Right cardiac atrium (tissue), 5 donors: Measurements from ENCODE around the gene SNED1. TPM values are rescaled to one million over a fixed set of nuclear protein-coding genes. Genes with fewer than 3 reads are reported as not detected.

ENCODE experiments used
- ATAC-seq, 2 donors: fragments of 200-7000 bp; cut with Tn5 transposase; one replicate each; pipeline versions ENCODE4 v1.8.0 to v1.9.1; 2020; ENCODE audit warnings: moderate library complexity in 2 of 2, mild to moderate bottlenecking in 1 of 2
- DNase-seq, 3 donors: peaks; one replicate each; pipeline ENCODE4 v3.0.0-alpha.2; 2020
- H3K27ac ChIP-seq: one replicate; pipeline ENCODE4 v1.5.1; 2013; ENCODE audit warnings: mild to moderate bottlenecking, low read length, control low read depth, moderate library complexity
- H3K27me3 ChIP-seq: one replicate; pipeline ENCODE4 v1.6.1; 2013; ENCODE audit not compliant: control insufficient read depth, insufficient read depth
- H3K4me1 ChIP-seq: one replicate; pipeline ENCODE4 v1.6.1; 2013; ENCODE audit warnings: low read length; ENCODE audit not compliant: control insufficient read depth, insufficient read depth
- H3K4me3 ChIP-seq: one replicate; pipeline ENCODE4 v1.5.1; 2013; ENCODE audit warnings: low read length, control low read depth
- H3K9me3 ChIP-seq: one replicate; pipeline ENCODE4 v1.6.1; 2013; ENCODE audit warnings: low read length; ENCODE audit not compliant: control insufficient read depth
- WGBS: extraction: QIAGEN DNeasy Blood & Tissue Kit; methylation state at CpG from one replicate; pipeline ENCODE4 v1.1.7; 2013; 5-methylcytosine and 5-hydroxymethylcytosine counted together
- intact Hi-C, 4 donors: fragments of 100-400 bp; cut with DNase I; formaldehyde crosslinking; loops; one replicate each; pipeline versions ENCODE4 v1.11.0 to v1.14.0; 2022 to 2023
- long read RNA-seq, 4 donors: library from polyadenylated mRNA; unstranded; transcript quantifications; one replicate each; pipeline ENCODE4 v2.0.0, GENCODE V29; 2020 to 2021
- polyA plus RNA-seq: library from polyadenylated mRNA; stranded (reverse); fragments of 200-250 nt; gene quantifications from one replicate; pipeline ENCODE4 v1.2.3, GENCODE V29; 2013
- total RNA-seq, 4 donors: library from RNA; stranded (reverse); fragmentation: NEBNext Ultra II Directional; extraction: Animal tissue kit (Norgen Biotek cat#: 25700); gene quantifications; one replicate each; pipeline ENCODE4 v1.2.1, GENCODE V29; 2021
- donor health status: healthy with polysubstance abuse.
- donor health status: DM: no; HTN: yes; CAD: no.
- donor health status: DM: no; HTN: no; CAD: no.
- donor health status: DM: no; HTN: yes; CAD: no; lungs with severe emphysema.
- donor health status: DM: yes; HTN: yes; CAD: no.

The SNED1 gene
- total RNA-seq (10 to 100 TPM; 13.8 to 19.2 (median 16.8) TPM), polyA plus RNA-seq (6.7 TPM)
- long read RNA-seq, donor 1, partial matches to known transcripts: 15 of 25 reads
- long read RNA-seq, donor 1, other reads (novel, unspliced or antisense): 10 of 25 reads
- long read RNA-seq, donor 2, partial matches to known transcripts: 2 of 7 reads
- long read RNA-seq, donor 2, other reads (novel, unspliced or antisense): 5 of 7 reads
- long read RNA-seq, donor 3, partial matches to known transcripts: 19 of 35 reads
- long read RNA-seq, donor 3, other reads (novel, unspliced or antisense): 16 of 35 reads
- long read RNA-seq, donor 4, partial matches to known transcripts: 2 of 4 reads
- long read RNA-seq, donor 4, other reads (novel, unspliced or antisense): 2 of 4 reads

DNA sequence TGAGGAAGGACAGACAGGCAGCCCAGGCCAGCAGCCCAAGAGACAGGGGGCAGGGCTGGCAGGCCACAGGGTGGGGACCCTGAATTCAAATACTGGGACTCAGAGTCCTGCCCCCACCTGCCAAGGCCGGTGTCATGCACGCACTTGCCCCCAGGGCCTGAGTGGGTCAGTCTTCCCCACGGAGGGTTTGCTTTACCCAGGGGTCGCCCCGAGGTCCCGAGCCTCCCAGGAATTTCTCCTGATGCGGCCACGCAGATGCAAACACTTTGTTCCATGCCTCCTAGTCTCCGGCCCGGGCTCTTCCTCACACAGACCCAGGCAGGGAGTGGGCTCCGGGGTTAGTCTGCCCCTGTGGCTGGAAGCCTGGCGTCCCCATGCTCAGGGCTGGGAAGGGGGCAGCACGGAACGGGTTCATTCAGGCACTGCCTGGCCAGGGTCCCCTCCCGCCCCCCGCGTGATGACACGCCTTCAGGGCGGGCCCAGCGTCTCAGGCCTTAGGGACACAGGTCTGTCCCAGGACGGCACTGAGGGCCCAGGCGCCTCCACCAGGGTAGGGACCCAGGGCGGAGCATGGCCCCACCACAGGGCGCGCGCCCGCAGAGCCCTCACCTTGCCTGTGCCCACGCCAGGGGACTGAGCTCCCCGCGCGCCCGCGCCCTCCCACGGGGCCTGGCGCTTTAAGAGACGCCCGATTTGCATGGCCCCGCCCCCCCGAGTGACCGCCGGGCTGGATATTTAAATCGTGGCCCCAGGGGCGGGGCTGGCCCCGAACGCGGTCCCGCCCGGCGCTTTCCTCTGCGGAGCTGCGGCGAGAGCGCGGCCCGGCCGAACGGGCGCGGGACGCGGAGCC lies at the start of gene SNED1:
Gene SNED1 (plus strand): TSS at position 763 of the 850 bp plus-strand sequence. CDS start 220 bp downstream, outside the sequence.
- Histone ChIP-seq H3K9me3 (no peaks in the 10 kb centered on the region), H3K27me3 (no peaks in the 10 kb centered on the region), H3K27ac (peak within 1 kb of the TSS; percentile 63), H3K4me3 (peak within 1 kb of the TSS; percentile 73), H3K4me1 (peaks cover 12% of the 10 kb centered on the region)
- 5% methylated on average over 61 of the region's 61 CpGs for WGBS
- ATAC-seq (peak; percentile 87 to 88), DNase-seq (peak; percentile 93 to 98 (median 95))
- intact Hi-C loops: loop anchor here in 3 of 4 donors (10.0 kb wide), 1 partner anchor 83 kb away; no protein-coding TSS in a partner anchor

DNA sequence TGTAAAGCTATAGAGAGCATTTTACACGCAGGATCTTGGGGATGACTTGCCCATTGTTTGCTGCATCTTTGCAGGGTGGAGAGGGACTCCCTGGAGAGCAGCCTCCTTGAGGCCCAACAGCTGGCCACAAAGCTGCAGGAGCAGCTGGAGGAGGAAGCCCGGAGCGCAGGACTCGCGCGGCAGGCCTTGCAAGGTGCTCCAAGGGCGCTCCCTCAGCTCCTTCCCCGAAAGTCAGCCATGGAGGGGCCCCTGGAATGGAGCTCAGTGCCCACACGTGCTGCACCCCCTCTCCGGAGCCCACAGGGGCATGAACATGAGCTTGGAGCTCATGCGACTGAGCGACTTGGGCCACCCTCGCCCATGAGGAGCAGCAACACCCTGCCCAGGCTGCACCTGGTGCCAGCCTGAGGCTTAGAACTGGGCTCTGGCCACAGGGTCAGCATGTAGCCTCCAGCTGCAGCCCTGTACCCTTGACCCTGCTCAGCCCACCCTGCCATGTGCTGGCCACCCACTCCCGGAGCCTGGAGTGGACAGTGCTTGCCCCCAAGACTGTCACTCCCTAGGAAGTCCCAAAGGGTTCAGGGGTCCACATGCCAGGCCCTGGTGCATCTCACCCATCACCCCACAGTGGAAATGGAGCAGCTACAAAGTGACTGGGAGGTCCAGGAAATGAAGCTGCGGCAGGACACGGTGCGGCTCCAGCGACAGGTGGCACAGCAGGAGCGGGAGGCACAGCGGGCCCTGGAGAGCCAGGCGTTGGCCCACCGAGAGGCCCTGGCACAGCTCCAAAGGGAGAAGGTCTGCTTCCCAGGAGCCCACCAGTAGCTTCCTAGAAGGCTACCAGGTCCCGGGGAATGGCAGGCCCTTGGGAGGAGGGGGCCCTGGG lies 49.3 kb upstream of the SNED1 start:
- intact Hi-C loops: no loop called here
- Histone ChIP-seq H3K4me3 (no peak overlapping the region), H3K27ac (no peak overlapping the region), H3K27me3 (no peaks in the 10 kb centered on the region), H3K4me1 (no peaks in the 10 kb centered on the region), H3K9me3 (no peaks in the 10 kb centered on the region)
- 86% methylated on average over 23 of the region's 23 CpGs for WGBS
- ATAC-seq: no peak
- DNase-seq: peak in 2 of 3 donors; percentile 38 to 47

DNA sequence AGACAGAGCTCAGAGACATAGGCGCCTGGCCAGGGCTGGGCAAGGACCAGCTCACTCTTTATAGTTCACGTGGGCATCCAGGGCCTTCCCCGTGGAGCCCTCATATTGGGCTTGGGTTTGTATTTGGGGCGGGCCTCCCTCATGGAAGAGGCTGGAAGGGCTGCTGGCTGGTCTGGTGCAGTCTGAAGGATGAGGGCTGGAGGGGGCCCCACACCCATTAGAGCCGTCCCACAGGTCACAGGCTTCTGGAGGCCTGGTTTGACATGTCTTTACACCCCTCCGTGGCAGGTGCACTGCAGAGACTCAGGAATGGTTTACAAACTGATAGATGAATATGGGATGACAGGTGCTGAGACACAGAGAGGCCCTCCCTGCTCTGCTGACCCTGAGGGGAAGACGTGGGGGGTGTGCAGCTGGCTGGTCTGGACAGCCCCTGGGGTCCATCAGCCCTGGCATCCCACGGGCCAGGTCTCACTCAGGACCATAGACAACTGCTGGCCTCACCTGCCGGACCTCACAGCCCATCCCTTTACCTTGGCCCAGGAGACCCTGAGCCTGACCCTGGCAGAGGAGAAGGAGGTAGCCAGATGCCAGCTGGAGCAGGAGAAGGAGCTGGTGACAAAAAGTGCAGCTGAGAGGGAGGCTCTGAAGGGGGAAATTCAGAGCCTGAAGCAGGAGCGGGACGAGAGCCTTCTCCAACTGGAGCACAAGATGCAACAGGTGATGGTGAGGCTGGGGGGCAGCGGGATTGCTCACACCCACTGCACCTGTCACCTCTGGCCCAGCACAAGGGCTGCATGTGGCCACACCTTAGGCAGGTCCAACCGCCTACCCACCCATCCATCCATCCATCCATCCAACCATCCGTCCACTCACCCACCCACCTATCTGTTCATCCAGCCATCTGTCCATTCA lies 48.4 kb upstream of the SNED1 start:
- ATAC-seq (no peak), DNase-seq (no peak)
- Histone ChIP-seq H3K27ac (no peak overlapping the region), H3K27me3 (no peaks in the 10 kb centered on the region), H3K4me3 (no peak overlapping the region), H3K9me3 (no peaks in the 10 kb centered on the region), H3K4me1 (no peaks in the 10 kb centered on the region)
- 89% methylated on average over 14 of the region's 14 CpGs for WGBS
- intact Hi-C loops: no loop called here

DNA sequence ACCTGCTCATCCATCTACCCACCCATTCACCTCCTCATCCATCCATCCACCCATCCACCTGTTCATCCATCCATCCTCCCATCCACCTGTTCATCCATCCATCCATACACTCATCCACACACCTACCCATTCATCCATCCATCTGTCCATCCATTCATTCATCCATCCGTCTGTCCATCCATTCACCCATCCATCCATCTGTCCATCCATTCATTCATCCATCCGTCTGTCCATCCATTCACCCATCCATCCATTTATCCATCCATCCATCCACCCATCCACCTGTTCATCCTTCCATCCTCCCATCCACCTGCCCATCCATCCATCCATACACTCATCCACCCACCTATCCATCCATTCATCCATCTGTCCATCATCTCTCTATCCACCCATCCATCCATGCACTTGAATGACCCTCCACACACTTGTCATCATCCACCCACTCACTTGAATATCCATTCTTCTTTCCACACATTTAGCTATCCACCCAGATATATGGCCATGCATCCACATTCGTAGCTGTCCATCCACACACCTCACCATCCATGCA lies 47.3 kb upstream of the SNED1 start:
- no peak for DNase-seq
- intact Hi-C loops: no loop called here
- Histone ChIP-seq H3K27ac (no peak overlapping the region), H3K4me3 (no peak overlapping the region), H3K4me1 (no peaks in the 10 kb centered on the region), H3K27me3 (no peaks in the 10 kb centered on the region), H3K9me3 (no peaks in the 10 kb centered on the region)
- ATAC-seq: no peak
- 84% methylated on average over 3 of the region's 3 CpGs for WGBS

DNA sequence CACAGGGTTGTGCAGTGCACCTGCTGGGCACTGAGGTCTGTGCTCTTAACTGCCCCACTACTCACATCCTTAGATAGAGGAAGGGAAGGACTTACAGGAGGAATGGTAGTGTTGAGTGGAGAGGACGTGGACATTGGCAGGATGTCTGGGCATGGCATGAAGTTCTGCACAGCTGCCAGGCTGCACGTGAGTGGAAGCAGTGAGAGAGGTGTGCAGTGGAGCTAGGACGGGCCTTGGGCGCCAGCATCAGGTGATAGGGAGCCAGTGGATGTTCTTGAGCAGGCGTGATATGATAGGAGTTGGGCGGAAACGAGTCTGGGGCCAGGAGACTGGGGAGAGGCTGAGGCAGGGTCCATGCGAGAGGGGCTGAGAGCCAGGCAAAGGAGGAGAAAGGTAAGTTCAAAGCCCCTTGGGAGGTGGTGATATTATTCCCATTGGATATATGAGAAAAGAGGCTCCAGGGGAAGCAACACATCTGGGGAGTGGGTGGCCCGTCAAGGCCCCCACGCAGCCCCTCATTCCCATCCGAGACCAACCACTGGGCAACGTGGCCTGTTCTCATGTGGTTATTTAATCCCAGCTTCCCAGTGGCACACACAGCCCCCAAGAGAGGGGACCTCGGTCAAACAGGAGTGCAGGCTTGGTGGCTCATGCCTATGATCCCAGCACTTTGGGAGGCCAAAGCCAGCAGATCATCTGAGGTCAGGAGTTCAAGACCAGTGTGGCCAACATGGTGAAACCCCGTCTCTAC lies 45.7 kb upstream of the SNED1 start:
- Histone ChIP-seq H3K4me3 (no peak overlapping the region), H3K4me1 (no peaks in the 10 kb centered on the region), H3K27me3 (no peaks in the 10 kb centered on the region), H3K27ac (no peak overlapping the region), H3K9me3 (no peaks in the 10 kb centered on the region)
- intact Hi-C loops: no loop called here
- ATAC-seq: peak; percentile 42 to 47
- 74% methylated on average over 14 of the region's 14 CpGs for WGBS
- DNase-seq: peak; percentile 17 to 75 (median 70)

DNA sequence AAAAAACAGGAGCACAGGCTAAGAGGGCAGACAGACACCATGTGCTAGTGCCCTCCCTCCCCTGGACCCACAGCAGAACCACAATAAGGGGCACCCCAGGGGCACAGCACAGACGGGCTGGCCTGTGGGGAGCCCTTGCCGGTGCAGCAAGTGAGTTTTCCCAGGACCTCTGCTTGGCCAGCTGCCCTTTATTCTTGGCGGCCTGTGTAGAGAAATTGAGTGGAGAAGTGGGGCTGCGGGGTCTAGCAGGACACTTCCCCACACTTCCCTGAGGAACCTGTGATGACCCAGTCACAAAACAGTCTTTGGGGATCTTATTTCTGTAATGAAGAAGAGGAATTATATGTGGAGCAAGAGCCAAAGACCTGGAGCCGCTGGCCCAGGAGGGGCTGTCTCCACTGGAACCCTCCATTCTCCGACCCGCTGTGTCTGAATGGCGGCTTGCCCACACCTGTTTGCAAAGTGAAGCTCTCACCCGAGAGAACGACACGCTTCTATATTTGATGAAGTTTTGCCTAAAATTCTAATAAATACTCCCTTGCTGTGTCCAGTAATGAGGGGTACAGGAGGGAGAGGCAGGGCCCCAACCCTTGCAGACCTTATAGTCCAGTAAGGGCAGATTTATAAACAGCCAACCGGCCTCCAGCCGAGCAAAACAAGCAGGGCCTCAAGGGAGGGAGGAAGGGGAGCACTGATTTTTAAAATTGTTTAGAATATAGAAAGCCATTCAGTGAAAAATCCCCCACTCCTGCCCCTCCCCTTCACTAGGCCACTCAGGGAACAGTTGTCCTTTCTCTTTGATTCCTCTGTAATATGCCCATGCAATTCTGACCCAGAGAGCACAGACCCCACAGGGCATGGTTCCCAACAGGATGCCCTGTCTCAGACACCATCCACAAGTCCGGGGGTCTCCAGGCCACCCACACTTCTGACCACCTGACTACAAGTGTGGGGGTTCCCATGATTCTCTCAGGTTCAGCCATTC lies 44.7 kb upstream of the SNED1 start:
- H3K4me3 ChIP-seq: no peak overlapping the region
- no peaks in the 10 kb centered on the region for H3K9me3 ChIP-seq
- 71% methylated on average over 14 of the region's 14 CpGs for WGBS
- intact Hi-C loops: no loop called here
- ATAC-seq: no peak
- no peak overlapping the region for H3K27ac ChIP-seq
- no peaks in the 10 kb centered on the region for H3K27me3 ChIP-seq
- no peaks in the 10 kb centered on the region for H3K4me1 ChIP-seq
- DNase-seq: peak in 1 of 3 donors; percentile 41

DNA sequence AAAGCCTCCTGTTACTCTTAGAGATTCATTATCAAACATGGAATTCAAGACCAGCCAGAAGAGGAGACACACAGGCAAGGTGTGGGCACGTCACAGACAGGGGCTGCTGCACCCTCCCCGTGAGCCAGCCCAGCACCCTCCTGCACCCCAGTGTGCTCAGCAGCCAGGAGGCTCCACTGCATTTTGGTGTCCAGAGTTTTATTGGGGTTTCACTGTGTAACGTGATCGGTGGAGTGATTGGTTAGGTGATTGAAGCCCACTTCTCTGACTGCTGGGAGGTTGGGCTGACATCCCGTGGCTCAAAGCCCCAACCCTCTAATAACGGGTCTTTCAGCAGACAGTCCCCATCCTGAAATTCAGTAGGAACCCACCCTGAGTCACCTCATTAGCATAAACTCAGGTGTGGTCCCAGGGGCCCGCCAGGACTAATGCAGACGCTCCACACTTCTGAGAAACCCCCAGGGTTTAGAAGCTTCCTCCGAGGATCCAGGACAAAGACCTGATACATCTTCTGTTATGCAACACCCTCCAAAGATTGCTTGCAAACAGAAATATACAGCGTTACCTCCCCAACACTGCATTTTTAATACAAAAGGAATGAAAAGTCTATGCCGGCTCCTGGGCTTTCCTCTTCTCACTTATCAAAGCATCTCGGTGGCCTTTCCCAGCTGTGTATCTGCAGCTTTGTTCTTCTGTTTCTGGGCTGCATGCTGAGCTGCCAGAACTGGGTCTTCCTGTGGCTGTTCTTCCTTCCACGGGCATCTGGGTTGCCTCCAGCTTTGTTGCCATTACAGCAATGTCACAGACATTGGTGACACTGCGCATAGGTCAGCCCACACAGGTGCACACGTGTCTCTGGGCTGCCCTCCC lies 43.7 kb upstream of the SNED1 start:
- no peaks in the 10 kb centered on the region for H3K9me3 ChIP-seq
- 57% methylated on average over 15 of the region's 15 CpGs for WGBS
- intact Hi-C loops: no loop called here
- no peaks in the 10 kb centered on the region for H3K27me3 ChIP-seq
- no peak overlapping the region for H3K4me3 ChIP-seq
- no peak overlapping the region for H3K27ac ChIP-seq
- H3K4me1 ChIP-seq: no peaks in the 10 kb centered on the region
- DNase-seq (no peak), ATAC-seq (no peak)
